Measurements from ENCODE around the gene RGS19. TPM values are rescaled to one million over a fixed set of nuclear protein-coding genes. Genes with fewer than 3 reads are reported as not detected.

The RGS19 gene
- total RNA-seq, 2 donors from 2014 or later = 9.1 to 14.5 TPM

GRCh38 chr20:64069614-64070243 lies 9.6 kb downstream of the RGS19 start:
- DNase-seq = peak in 2 of 4 donors; percentile 38 to 58
- Histone ChIP-seq H3K27ac (no peak overlapping the region), H3K9me3 (no peaks in the 10 kb centered on the region), H3K27me3 (no peaks in the 10 kb centered on the region), H3K36me3 (replicated peaks in 1 of 2; ENCODE audit: insufficient read depth in 1 of 2, low read depth in 2 of 2) (no peaks in the 10 kb centered on the region), H3K4me1 (peaks cover 5% of the 10 kb centered on the region), H3K4me3 (no peak overlapping the region)
- no peak for ATAC-seq
- 61% methylated on average over 14 of the region's 14 CpGs; no CpG with 5 or more reads in 1 of the 2 donors for WGBS, 2 donors
- intact Hi-C loops (cut with DNase I) = no loop called here
- TF ChIP-seq POLR2A (IDR thresholded peaks at IDR 0.05) (no peak), CTCF (IDR thresholded peaks at IDR 0.05) (peak; percentile 40 to 59 (median 48))

GRCh38 chr20:64069209-64069613 lies 10.1 kb downstream of the RGS19 start:
- Histone ChIP-seq H3K4me1 (peaks cover 10% of the 10 kb centered on the region), H3K27ac (no peak overlapping the region), H3K9me3 (no peaks in the 10 kb centered on the region), H3K36me3 (replicated peaks in 1 of 2; ENCODE audit: insufficient read depth in 1 of 2, low read depth in 2 of 2) (no peaks in the 10 kb centered on the region), H3K27me3 (no peaks in the 10 kb centered on the region), H3K4me3 (no peak overlapping the region)
- WGBS, 2 donors = 86% methylated on average over 20 of the region's 20 CpGs; no CpG with 5 or more reads in 1 of the 2 donors
- ATAC-seq = no peak
- TF ChIP-seq CTCF (IDR thresholded peaks at IDR 0.05) (no peak), POLR2A (IDR thresholded peaks at IDR 0.05) (no peak)
- intact Hi-C loops (cut with DNase I) = no loop called here
- DNase-seq = no peak

- TF ChIP-seq CTCF (IDR thresholded peaks at IDR 0.05) (no peak), POLR2A (IDR thresholded peaks at IDR 0.05) (no peak)
- WGBS, 2 donors = 72 to 90% methylated on average over 2 to 12 of the region's 12 CpGs
- intact Hi-C loops (cut with DNase I) = no loop called here
- no peaks in the 10 kb centered on the region for H3K27me3 ChIP-seq
- H3K9me3 ChIP-seq = no peaks in the 10 kb centered on the region
- H3K36me3 ChIP-seq (replicated peaks in 1 of 2; ENCODE audit: insufficient read depth in 1 of 2, low read depth in 2 of 2) = no peaks in the 10 kb centered on the region
- H3K4me3 ChIP-seq = no peak overlapping the region
- H3K4me1 ChIP-seq = peaks cover 17% of the 10 kb centered on the region
- ATAC-seq (no peak), DNase-seq (no peak)
- no peak overlapping the region for H3K27ac ChIP-seq
These were observed 10.7 kb downstream of the RGS19 start for GRCh38 chr20:64068386-64069208.

GRCh38 chr20:64067733-64068307 lies 11.5 kb downstream of the RGS19 start:
- Histone ChIP-seq H3K27me3 (no peaks in the 10 kb centered on the region), H3K27ac (no peak overlapping the region), H3K4me1 (peaks cover 19% of the 10 kb centered on the region), H3K4me3 (no peak overlapping the region), H3K36me3 (replicated peaks in 1 of 2; ENCODE audit: insufficient read depth in 1 of 2, low read depth in 2 of 2) (no peaks in the 10 kb centered on the region), H3K9me3 (no peaks in the 10 kb centered on the region)
- WGBS, 2 donors = 76 to 100% methylated on average over 2 to 11 of the region's 12 CpGs
- no peak for DNase-seq
- intact Hi-C loops (cut with DNase I) = no loop called here
- ATAC-seq = no peak
- TF ChIP-seq CTCF (IDR thresholded peaks at IDR 0.05) = no peak
- no peak for TF ChIP-seq POLR2A (IDR thresholded peaks at IDR 0.05)

Measured in body of pancreas (tissue), 4 donors.